ENCODE data around the gene SNED1. TPM values are rescaled to one million over a fixed set of nuclear protein-coding genes. Genes with fewer than 3 reads are reported as not detected.

SNED1 gene
- total RNA-seq, 1 donor from 2014 or later = 4.7 TPM

- Histone ChIP-seq H3K36me3 (ENCODE audit: control insufficient read depth in 3 of 3, insufficient read depth in 3 of 3, low read length in 3 of 3) (no peaks in the 10 kb centered on the region), H3K27ac (ENCODE audit: low read depth, low read length) (no peak overlapping the region), H3K4me3 (ENCODE audit: low read length in 3 of 3) (no peak overlapping the region), H3K9ac (ENCODE audit: low read depth in 1 of 3, low read length in 3 of 3) (no peak overlapping the region), H3K9me3 (ENCODE audit: control insufficient read depth in 3 of 3, low read length in 3 of 3) (no peaks in the 10 kb centered on the region), H3K4me1 (ENCODE audit: control insufficient read depth in 3 of 3, insufficient read depth in 3 of 3, low read length in 3 of 3) (peaks cover 3 to 12% (median 7%) of the 10 kb centered on the region in 3 donors), H3K27me3 (ENCODE audit: control insufficient read depth in 3 of 3, insufficient read depth in 3 of 3, low read length in 3 of 3) (peaks cover 0 to 4% (median under 1%) of the 10 kb centered on the region in 3 donors)
Observed at GRCh38 chr2:240966457-240966905, 31.9 kb upstream of the SNED1 start.

- H3K9ac ChIP-seq (ENCODE audit: low read depth in 1 of 3, low read length in 3 of 3) = no peak overlapping the region
- H3K4me3 ChIP-seq (ENCODE audit: low read length in 3 of 3) = no peak overlapping the region
- H3K27me3 ChIP-seq (ENCODE audit: control insufficient read depth in 3 of 3, insufficient read depth in 3 of 3, low read length in 3 of 3) = peaks cover 0 to 7% (median 6%) of the 10 kb centered on the region in 3 donors
- H3K36me3 ChIP-seq (ENCODE audit: control insufficient read depth in 3 of 3, insufficient read depth in 3 of 3, low read length in 3 of 3) = no peaks in the 10 kb centered on the region
- H3K4me1 ChIP-seq (ENCODE audit: control insufficient read depth in 3 of 3, insufficient read depth in 3 of 3, low read length in 3 of 3) = peaks cover 0 to 7% (median 2%) of the 10 kb centered on the region in 3 donors
- H3K27ac ChIP-seq (ENCODE audit: low read depth, low read length) = no peak overlapping the region
- H3K9me3 ChIP-seq (ENCODE audit: control insufficient read depth in 3 of 3, low read length in 3 of 3) = no peaks in the 10 kb centered on the region
Observed at GRCh38 chr2:240966906-240967680, 31.3 kb upstream of the SNED1 start.

DNA sequence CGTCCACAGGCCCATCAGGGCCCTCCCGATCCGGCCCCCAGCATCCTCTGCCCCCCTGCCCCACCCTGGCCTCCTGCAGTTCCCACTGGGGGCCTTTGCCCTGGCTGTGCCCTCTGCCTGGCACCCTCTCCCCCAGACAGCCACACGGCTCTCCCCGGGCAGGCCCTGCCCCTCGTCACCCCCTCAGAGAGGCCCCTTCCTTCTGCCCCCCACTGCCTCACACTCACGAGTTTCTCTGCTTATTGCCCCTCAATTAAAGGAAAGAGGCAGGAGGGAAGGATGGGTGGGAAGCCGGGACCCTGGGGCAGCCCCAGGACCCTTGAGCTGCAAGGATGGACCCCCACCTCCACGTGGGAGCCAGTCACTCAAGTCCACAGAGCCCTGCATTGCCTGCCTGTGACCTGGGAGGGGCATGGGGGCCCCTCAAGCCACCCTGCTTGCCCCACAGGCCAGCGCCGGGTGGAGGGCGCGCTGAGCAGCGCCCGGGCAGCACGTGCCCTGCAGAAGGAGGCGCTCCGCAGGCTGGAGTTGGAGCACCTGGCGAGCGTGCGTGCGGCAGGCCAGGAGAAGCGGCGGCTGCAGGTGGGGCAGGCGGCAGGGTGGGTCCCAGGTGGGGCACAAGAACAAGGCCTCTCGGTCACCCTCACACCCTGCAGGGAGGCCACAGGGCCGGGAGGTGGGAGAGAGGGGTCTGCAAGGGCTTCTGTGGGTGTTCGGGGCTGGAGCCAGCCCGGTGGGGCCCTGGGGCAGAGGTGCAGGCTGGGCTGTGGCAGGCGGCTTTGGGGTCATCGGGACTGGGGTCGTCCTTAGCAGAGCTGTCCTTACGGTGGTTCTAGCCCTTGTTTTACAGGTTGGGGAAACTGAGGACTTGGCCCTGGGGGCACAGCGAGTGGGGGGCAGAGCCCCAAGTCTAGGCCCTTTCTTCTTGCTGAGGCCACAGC is 30.5 kb upstream of the SNED1 start:
- H3K27ac ChIP-seq (ENCODE audit: low read depth, low read length) = no peak overlapping the region
- no peak overlapping the region for H3K4me3 ChIP-seq (ENCODE audit: low read length in 3 of 3)
- H3K9me3 ChIP-seq (ENCODE audit: control insufficient read depth in 3 of 3, low read length in 3 of 3) = no peaks in the 10 kb centered on the region
- peaks cover 0 to 10% (median 7%) of the 10 kb centered on the region in 3 donors for H3K27me3 ChIP-seq (ENCODE audit: control insufficient read depth in 3 of 3, insufficient read depth in 3 of 3, low read length in 3 of 3)
- peaks cover 0 to 2% (median 2%) of the 10 kb centered on the region in 3 donors for H3K4me1 ChIP-seq (ENCODE audit: control insufficient read depth in 3 of 3, insufficient read depth in 3 of 3, low read length in 3 of 3)
- H3K36me3 ChIP-seq (ENCODE audit: control insufficient read depth in 3 of 3, insufficient read depth in 3 of 3, low read length in 3 of 3) = no peaks in the 10 kb centered on the region
- H3K9ac ChIP-seq (ENCODE audit: low read depth in 1 of 3, low read length in 3 of 3) = no peak overlapping the region

DNA sequence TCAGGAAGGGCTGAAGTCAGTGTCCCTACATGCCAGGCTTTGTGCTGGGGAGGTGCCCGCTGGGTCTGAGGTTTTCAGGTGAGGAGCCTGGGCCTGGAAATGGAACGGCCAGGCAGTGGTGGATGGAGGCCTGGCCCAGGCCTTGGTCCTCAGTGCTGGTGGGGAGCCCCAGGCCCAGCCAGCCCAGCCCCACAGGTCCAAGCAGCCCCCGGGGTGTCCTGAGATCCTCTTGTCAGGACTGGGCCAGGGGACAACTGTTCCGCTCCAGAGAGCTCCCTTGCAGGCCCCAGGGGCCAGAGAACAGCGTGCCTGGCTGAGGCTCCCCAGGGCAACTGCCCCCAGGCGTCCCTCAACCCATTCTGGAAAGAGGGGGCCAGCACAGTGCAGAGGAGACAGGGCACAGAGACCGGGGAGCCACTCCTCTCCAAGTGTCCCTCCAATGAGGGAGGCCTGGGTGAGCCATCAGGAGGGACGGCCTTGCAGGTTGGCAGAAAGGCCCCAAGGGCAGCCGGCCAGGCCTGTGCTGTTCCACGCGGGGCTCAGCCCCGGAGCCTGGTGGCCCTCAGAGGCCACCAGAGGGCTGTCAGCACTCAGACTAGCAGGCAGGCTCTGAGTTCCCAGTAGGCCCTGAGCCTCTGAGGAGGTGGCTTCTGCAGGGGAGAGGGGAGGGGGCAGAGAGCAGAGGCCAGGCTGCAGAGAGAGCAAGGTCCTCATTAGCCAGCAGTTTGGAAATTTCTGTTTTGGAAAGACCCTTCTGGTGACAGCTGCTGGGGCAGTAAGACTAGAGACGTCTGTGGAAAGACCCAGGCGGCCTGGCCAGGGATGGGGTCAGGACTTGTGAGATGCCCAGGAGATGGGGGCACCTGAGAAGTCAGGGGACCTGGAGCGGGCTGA is 29.4 kb upstream of the SNED1 start:
- peaks cover 0 to 2% (median 0%) of the 10 kb centered on the region in 3 donors for H3K9me3 ChIP-seq (ENCODE audit: control insufficient read depth in 3 of 3, low read length in 3 of 3)
- no peak overlapping the region for H3K27ac ChIP-seq (ENCODE audit: low read depth, low read length)
- H3K4me1 ChIP-seq (ENCODE audit: control insufficient read depth in 3 of 3, insufficient read depth in 3 of 3, low read length in 3 of 3) = peaks cover 0 to 6% (median 4%) of the 10 kb centered on the region in 3 donors
- peaks cover 0 to 10% (median 7%) of the 10 kb centered on the region in 3 donors for H3K27me3 ChIP-seq (ENCODE audit: control insufficient read depth in 3 of 3, insufficient read depth in 3 of 3, low read length in 3 of 3)
- H3K4me3 ChIP-seq (ENCODE audit: low read length in 3 of 3) = no peak overlapping the region
- H3K36me3 ChIP-seq (ENCODE audit: control insufficient read depth in 3 of 3, insufficient read depth in 3 of 3, low read length in 3 of 3) = no peaks in the 10 kb centered on the region
- no peak overlapping the region for H3K9ac ChIP-seq (ENCODE audit: low read depth in 1 of 3, low read length in 3 of 3)

DNA sequence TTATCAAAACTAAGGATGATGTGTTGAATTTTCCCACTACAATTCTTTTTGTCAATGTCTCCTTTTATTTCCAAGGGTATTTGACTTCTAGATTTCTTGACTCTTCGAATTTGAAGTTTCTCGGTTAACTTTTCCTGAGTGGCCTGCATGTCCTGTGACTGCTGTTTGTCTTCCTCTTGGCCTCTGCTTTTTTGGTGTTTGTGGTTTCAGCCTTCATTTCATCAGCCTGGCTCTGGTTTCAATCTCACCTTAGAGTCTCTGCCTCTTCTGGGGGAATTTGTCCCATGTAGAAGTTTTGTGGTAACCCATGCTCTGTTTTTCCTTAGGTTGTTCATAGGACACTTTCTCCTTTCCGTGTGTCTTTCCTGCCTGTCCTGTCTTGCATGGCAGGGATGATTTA is 28.3 kb upstream of the SNED1 start:
- H3K9ac ChIP-seq (ENCODE audit: low read depth in 1 of 3, low read length in 3 of 3) = no peak overlapping the region

DNA sequence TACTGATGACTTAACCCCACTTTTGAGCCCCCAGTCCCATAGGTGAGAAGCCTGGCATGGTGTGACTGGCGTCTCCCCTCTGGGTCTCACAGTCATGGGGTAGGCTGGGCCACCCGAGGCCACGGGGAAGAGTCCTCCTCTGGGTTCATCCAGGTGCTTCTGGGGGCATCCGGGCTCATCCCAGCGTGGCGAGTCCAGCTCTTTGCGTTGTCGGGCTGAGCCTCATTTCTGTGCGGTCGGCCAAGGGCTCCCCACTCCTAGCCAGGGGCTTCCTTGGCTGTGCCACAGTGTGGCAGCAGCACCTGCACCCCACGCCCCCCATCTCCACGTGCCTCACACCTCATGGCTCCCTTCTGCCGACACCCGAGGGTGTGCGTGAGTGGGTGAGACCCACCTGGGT is 27.6 kb upstream of the SNED1 start:
- peaks cover 5 to 16% (median 13%) of the 10 kb centered on the region in 3 donors for H3K27me3 ChIP-seq (ENCODE audit: control insufficient read depth in 3 of 3, insufficient read depth in 3 of 3, low read length in 3 of 3)
- no peak overlapping the region for H3K4me3 ChIP-seq (ENCODE audit: low read length in 3 of 3)
- peaks cover 0 to 3% (median 0%) of the 10 kb centered on the region in 3 donors for H3K9me3 ChIP-seq (ENCODE audit: control insufficient read depth in 3 of 3, low read length in 3 of 3)
- H3K27ac ChIP-seq (ENCODE audit: low read depth, low read length) = no peak overlapping the region
- peaks cover 0 to 6% (median 4%) of the 10 kb centered on the region in 3 donors for H3K4me1 ChIP-seq (ENCODE audit: control insufficient read depth in 3 of 3, insufficient read depth in 3 of 3, low read length in 3 of 3)
- H3K36me3 ChIP-seq (ENCODE audit: control insufficient read depth in 3 of 3, insufficient read depth in 3 of 3, low read length in 3 of 3) = no peaks in the 10 kb centered on the region
- H3K9ac ChIP-seq (ENCODE audit: low read depth in 1 of 3, low read length in 3 of 3) = no peak overlapping the region

More for the DNA sequence above, 28.3 kb upstream of the SNED1 start:
- Histone ChIP-seq H3K27me3 (ENCODE audit: control insufficient read depth in 3 of 3, insufficient read depth in 3 of 3, low read length in 3 of 3) (peaks cover under 1 to 12% (median 9%) of the 10 kb centered on the region in 3 donors), H3K9me3 (ENCODE audit: control insufficient read depth in 3 of 3, low read length in 3 of 3) (peaks cover 0 to 3% (median 0%) of the 10 kb centered on the region in 3 donors), H3K4me1 (ENCODE audit: control insufficient read depth in 3 of 3, insufficient read depth in 3 of 3, low read length in 3 of 3) (peaks cover 0 to 6% (median 4%) of the 10 kb centered on the region in 3 donors), H3K4me3 (ENCODE audit: low read length in 3 of 3) (no peak overlapping the region), H3K27ac (ENCODE audit: low read depth, low read length) (no peak overlapping the region), H3K36me3 (ENCODE audit: control insufficient read depth in 3 of 3, insufficient read depth in 3 of 3, low read length in 3 of 3) (no peaks in the 10 kb centered on the region)

- Histone ChIP-seq H3K36me3 (ENCODE audit: control insufficient read depth in 3 of 3, insufficient read depth in 3 of 3, low read length in 3 of 3) (no peaks in the 10 kb centered on the region), H3K4me1 (ENCODE audit: control insufficient read depth in 3 of 3, insufficient read depth in 3 of 3, low read length in 3 of 3) (peaks cover 0 to 6% (median 4%) of the 10 kb centered on the region in 3 donors), H3K4me3 (ENCODE audit: low read length in 3 of 3) (no peak overlapping the region), H3K27me3 (ENCODE audit: control insufficient read depth in 3 of 3, insufficient read depth in 3 of 3, low read length in 3 of 3) (peaks cover 7 to 16% (median 13%) of the 10 kb centered on the region in 3 donors), H3K9ac (ENCODE audit: low read depth in 1 of 3, low read length in 3 of 3) (no peak overlapping the region), H3K9me3 (ENCODE audit: control insufficient read depth in 3 of 3, low read length in 3 of 3) (peaks cover 0 to 3% (median 0%) of the 10 kb centered on the region in 3 donors), H3K27ac (ENCODE audit: low read depth, low read length) (no peak overlapping the region)
Observed at GRCh38 chr2:240972201-240972600, 26.2 kb upstream of the SNED1 start.

DNA sequence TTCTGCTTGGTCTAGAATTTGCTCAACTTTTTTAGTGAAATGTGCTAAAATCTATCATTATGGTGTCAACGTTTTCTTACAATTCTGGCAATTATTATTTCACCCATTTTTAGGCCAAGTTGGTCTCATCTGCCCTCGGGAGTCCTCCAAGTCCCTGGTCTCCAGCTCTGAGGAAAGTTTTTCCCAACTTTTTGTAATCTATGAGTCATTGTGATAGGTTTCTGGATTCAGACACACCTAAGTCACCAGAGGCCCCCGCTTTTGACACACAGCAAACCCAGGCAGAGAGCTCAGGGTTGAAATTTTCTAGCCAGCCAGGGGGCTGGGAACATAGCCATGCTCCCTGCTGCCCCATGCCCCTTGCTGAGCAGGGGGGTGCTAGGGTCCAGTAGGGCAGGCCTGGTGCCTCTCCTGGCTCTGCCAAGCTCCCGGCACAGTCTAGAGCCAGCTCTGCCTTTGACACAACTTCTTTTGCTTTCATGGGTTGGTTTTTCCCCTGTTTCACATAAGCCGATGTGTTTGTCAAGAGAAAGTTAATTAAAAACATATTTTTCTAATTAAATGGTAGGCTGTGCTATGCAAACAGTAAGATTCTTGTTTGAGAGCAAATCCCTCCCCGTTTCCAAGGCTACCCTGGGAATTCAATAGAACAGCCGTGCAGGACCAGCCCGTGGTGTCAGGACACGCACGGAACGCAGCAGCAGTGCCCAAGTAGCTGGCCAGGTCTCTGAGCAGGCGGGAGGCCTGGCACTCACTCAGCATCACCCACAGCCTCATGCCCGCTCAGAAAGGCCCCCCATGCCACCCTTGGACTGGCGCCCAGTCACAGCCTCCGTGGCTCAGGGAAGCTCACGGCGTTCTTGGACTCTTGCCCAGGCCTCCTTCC is 25.5 kb upstream of the SNED1 start:
- peaks cover 0 to 3% (median 0%) of the 10 kb centered on the region in 3 donors for H3K9me3 ChIP-seq (ENCODE audit: control insufficient read depth in 3 of 3, low read length in 3 of 3)
- peaks cover 0 to 6% (median 4%) of the 10 kb centered on the region in 3 donors for H3K4me1 ChIP-seq (ENCODE audit: control insufficient read depth in 3 of 3, insufficient read depth in 3 of 3, low read length in 3 of 3)
- H3K4me3 ChIP-seq (ENCODE audit: low read length in 3 of 3) = no peak overlapping the region
- peaks cover 7 to 16% (median 13%) of the 10 kb centered on the region in 3 donors for H3K27me3 ChIP-seq (ENCODE audit: control insufficient read depth in 3 of 3, insufficient read depth in 3 of 3, low read length in 3 of 3)
- H3K9ac ChIP-seq (ENCODE audit: low read depth in 1 of 3, low read length in 3 of 3) = no peak overlapping the region
- no peaks in the 10 kb centered on the region for H3K36me3 ChIP-seq (ENCODE audit: control insufficient read depth in 3 of 3, insufficient read depth in 3 of 3, low read length in 3 of 3)
- H3K27ac ChIP-seq (ENCODE audit: low read depth, low read length) = no peak overlapping the region
